Upper lobe of left lung (tissue), 4 donors: ENCODE results near the gene TTLL5.

Experiments
- CTCF ChIP-seq, 6 experiments: fragments of 450-650 bp in 4 of 6; fragments of 200-600 bp in 2 of 6; sonication (generic) in 2 of 6; IDR thresholded peaks; one replicate each; pipeline ENCODE4 v1.5.1; 2016 to 2019; ENCODE audit warnings: antibody characterized with exemption in 6 of 6
- POLR2A ChIP-seq, 4 donors: fragments of 450-650 bp; IDR thresholded peaks; one replicate each; pipeline ENCODE4 v1.5.1; 2016 to 2017; ENCODE audit warnings: antibody characterized with exemption in 4 of 4, mild to moderate bottlenecking in 2 of 4

DNA sequence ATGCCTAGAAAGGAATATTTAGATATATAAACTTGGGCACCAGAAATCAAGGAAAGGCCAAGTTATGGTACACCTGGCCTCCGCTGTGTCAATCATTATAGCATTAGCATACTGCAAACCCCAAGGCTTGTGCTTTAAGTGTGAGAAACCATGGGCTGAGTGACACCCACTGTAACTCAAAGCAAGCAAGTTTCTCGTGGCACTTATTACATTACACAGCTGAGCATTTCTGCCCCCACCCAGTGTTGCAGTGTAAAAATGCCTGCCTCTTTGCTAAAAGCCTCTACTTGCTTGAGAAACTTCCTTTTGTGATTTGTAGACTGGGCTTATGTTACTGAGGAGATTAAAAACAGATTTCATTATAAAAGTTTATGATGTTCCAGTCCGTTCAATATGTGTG lies 198.7 kb downstream of the TTLL5 start:
- TF ChIP-seq POLR2A (IDR thresholded peaks at IDR 0.05) (no peak), CTCF (IDR thresholded peaks at IDR 0.05) (no peak)
